ENCODE measurements around the gene MEOX1.

DNA sequence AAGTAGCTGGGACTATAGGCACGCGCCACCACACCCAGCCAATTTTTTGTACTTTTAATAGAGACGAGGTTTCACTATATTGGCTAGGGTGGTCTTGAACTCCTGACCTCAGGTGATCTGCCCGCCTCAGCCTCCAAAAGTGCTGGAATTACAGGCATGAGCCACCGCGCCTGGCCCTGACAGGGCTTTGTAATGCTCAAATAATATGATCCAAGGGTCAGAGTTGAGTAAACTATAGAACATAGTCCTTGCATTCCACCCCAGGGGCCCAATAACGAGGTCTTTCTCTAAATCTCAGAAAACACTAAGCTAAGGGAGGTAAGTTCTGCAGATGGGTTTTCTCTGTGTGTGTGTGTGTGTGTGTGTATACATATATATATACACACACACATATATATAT lies 5.8 kb upstream of the MEOX1 start:
- no peak for TF ChIP-seq CTCF (IDR thresholded peaks at IDR 0.05; ENCODE audit: insufficient read depth, low read length, poor library complexity, severe bottlenecking)
- no peak for TF ChIP-seq EZH2phosphoT487 (conservative IDR thresholded peaks at IDR 0.05; ENCODE audit: low read length)

Data from SU-DHL-6 (cell line).